Thyroid gland (tissue), 4 donors: Measurements from ENCODE around the gene DNAH17.

Experiments
- POLR2A ChIP-seq, 2 donors: fragments of 450-650 bp; IDR thresholded peaks; one replicate each; pipeline ENCODE4 v1.6.1; 2017; ENCODE audit warnings: antibody characterized with exemption in 2 of 2, mild to moderate bottlenecking in 2 of 2, moderate library complexity in 1 of 2
- TF ChIP-seq, protein P1 (sequence below), 6 experiments: fragments of 200-600 bp in 3 of 6; fragments of 450-650 bp in 3 of 6; sonication (generic) in 3 of 6; IDR thresholded peaks; one replicate each; pipeline ENCODE4 v1.5.1; 2016 to 2019; ENCODE audit warnings: antibody characterized with exemption in 6 of 6, mild to moderate bottlenecking in 2 of 6, inconsistent platforms in 1 of 6, moderate library complexity in 1 of 6

DNA sequence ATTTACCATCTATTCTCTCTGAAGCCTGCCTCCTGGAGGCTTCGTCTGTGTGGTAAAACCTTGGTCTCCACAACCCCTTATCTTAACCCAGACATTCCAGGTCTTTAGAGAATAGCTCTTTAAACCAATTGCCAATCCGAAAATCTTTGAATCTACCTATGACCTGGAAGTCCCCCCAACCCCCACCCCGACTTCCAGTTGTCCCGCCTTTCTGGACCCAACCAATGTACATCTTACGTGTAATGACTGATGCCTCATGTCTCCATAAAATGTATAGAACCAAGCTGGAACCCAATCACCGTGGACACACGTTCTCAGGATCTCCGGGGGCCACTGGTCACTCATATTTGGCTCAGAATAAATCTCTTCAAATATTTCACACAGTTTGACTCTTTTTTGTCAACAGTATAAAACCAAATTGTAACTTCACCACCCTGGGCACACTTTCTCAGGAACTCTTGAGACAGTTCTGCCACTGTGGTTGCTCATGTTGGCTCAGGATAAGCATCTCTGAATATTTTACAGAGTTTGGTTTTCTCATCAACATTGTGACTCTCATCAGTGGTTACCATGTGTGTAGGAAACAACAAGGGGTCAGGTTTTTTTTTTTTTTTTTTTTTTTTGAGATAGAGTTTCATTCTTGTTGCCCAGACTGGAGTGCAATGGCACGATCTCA lies 18.1 kb upstream of the DNAH17 start:
- TF ChIP-seq, protein P1, sequence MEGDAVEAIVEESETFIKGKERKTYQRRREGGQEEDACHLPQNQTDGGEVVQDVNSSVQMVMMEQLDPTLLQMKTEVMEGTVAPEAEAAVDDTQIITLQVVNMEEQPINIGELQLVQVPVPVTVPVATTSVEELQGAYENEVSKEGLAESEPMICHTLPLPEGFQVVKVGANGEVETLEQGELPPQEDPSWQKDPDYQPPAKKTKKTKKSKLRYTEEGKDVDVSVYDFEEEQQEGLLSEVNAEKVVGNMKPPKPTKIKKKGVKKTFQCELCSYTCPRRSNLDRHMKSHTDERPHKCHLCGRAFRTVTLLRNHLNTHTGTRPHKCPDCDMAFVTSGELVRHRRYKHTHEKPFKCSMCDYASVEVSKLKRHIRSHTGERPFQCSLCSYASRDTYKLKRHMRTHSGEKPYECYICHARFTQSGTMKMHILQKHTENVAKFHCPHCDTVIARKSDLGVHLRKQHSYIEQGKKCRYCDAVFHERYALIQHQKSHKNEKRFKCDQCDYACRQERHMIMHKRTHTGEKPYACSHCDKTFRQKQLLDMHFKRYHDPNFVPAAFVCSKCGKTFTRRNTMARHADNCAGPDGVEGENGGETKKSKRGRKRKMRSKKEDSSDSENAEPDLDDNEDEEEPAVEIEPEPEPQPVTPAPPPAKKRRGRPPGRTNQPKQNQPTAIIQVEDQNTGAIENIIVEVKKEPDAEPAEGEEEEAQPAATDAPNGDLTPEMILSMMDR (IDR thresholded peaks at IDR 0.05): no peak
- TF ChIP-seq POLR2A (IDR thresholded peaks at IDR 0.05): no peak
